ENCODE measurements around the gene GRAMD1B. TPM values are rescaled to one million over a fixed set of nuclear protein-coding genes. Genes with fewer than 3 reads are reported as not detected.

Gene GRAMD1B
- total RNA-seq, 2 donors from 2014 or later: 2.1 to 5.7 TPM

DNA sequence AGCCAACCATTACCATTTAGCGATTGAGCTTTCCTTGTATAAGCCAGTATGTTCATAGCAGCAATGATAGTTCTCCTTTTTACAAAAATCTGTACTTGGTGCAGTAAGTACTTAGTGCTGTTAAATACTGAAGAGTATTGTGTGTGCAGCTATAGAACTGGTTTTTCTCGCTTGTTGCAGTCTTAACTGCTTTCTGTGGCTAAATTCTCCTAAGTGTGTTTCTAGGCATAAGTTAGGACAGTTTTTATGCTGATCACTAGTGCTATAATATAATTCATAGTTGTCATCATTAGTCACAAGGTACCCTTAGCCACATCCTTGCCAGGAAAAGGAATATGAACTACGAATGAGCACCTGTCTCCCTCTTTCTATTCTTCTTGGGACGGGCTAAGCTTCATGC is 107.7 kb downstream of the GRAMD1B start:
- Histone ChIP-seq H3K27me3 (replicated peaks; ENCODE audit: insufficient read depth) (no peaks in the 10 kb centered on the region), H3K4me1 (ENCODE audit: control insufficient read depth in 1 of 2, low read depth in 2 of 2) (no peaks in the 10 kb centered on the region), H3K36me3 (no peaks in the 10 kb centered on the region), H3K9me3 (no peaks in the 10 kb centered on the region), H3K4me3 (no peak overlapping the region), H3K27ac (no peak overlapping the region)
- ATAC-seq (ENCODE audit: insufficient number of reproducible peaks, low FRiP score, low read depth): no peak
- TF ChIP-seq, protein P1, sequence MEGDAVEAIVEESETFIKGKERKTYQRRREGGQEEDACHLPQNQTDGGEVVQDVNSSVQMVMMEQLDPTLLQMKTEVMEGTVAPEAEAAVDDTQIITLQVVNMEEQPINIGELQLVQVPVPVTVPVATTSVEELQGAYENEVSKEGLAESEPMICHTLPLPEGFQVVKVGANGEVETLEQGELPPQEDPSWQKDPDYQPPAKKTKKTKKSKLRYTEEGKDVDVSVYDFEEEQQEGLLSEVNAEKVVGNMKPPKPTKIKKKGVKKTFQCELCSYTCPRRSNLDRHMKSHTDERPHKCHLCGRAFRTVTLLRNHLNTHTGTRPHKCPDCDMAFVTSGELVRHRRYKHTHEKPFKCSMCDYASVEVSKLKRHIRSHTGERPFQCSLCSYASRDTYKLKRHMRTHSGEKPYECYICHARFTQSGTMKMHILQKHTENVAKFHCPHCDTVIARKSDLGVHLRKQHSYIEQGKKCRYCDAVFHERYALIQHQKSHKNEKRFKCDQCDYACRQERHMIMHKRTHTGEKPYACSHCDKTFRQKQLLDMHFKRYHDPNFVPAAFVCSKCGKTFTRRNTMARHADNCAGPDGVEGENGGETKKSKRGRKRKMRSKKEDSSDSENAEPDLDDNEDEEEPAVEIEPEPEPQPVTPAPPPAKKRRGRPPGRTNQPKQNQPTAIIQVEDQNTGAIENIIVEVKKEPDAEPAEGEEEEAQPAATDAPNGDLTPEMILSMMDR (IDR thresholded peaks at IDR 0.05): no peak
- no peak for DNase-seq (ENCODE audit: low spot score)

DNA sequence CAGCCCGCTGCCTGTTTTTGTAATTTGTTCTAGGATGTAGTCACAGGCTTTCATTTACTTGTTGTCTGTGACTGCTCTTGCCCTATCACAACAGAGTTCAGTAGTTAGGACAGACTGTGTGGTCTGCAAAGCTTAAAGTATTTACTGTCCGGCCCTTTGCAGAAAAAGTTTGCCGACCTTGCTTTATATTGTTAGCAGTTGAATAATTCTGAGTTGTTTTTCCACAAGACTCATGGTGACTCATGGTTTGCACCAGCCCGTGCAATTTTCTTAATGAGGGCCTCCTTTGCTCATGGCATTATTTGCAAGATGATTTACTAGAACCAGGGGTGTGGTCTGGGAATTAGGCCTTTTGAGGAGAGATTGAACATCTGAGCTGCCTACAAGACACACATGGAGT is 113.7 kb downstream of the GRAMD1B start:
- DNase-seq (ENCODE audit: low spot score): no peak
- TF ChIP-seq, protein P1 (IDR thresholded peaks at IDR 0.05): no peak
- Histone ChIP-seq H3K27me3 (replicated peaks; ENCODE audit: insufficient read depth) (no peaks in the 10 kb centered on the region), H3K4me3 (no peak overlapping the region), H3K4me1 (ENCODE audit: control insufficient read depth in 1 of 2, low read depth in 2 of 2) (no peaks in the 10 kb centered on the region), H3K36me3 (no peaks in the 10 kb centered on the region), H3K9me3 (no peaks in the 10 kb centered on the region), H3K27ac (no peak overlapping the region)
- ATAC-seq (ENCODE audit: insufficient number of reproducible peaks, low FRiP score, low read depth): no peak

DNA sequence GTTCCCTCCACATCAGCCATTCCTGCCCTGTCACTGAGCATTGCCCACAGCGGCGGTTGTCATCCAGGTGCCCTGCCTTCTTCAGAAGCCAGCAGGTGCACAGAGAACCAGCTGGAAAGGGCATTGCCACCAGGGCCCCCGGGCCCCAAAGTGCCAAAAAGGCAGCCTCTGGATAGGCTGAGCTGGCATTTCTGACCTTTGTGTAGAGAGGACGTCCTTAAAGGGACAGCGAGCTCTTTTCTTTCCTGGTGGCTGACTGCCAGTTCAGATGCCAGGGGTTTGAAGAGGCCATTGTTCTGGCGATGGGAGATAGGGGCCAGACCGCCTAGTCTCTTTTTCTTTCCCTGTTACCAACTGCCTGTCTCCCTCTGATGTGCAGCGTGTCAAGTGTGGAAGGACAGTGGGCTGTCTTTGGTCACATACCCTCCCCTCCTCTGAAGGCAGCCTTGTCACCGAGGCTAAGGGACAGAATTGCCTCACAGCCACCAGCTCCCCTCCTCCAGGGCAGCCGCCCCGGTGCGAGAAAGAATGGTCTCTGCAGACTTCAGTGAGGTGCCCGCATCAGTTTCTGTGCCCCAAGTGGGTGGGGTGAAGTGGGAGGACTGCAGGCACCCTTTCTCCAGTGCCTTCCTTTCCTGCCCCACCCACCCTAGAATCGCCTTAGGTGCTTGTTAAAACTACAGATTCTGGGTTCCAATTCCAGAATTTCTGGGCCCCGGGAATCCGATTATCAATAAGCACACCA is 114.7 kb downstream of the GRAMD1B start:
- H3K4me1 ChIP-seq (ENCODE audit: control insufficient read depth in 1 of 2, low read depth in 2 of 2): no peaks in the 10 kb centered on the region
- no peak for DNase-seq (ENCODE audit: low spot score)
- H3K4me3 ChIP-seq: no peak overlapping the region
- H3K27ac ChIP-seq: no peak overlapping the region
- no peaks in the 10 kb centered on the region for H3K9me3 ChIP-seq
- TF ChIP-seq, protein P1 (IDR thresholded peaks at IDR 0.05): no peak
- no peak for ATAC-seq (ENCODE audit: insufficient number of reproducible peaks, low FRiP score, low read depth)
- no peaks in the 10 kb centered on the region for H3K27me3 ChIP-seq (replicated peaks; ENCODE audit: insufficient read depth)
- H3K36me3 ChIP-seq: no peaks in the 10 kb centered on the region

DNA sequence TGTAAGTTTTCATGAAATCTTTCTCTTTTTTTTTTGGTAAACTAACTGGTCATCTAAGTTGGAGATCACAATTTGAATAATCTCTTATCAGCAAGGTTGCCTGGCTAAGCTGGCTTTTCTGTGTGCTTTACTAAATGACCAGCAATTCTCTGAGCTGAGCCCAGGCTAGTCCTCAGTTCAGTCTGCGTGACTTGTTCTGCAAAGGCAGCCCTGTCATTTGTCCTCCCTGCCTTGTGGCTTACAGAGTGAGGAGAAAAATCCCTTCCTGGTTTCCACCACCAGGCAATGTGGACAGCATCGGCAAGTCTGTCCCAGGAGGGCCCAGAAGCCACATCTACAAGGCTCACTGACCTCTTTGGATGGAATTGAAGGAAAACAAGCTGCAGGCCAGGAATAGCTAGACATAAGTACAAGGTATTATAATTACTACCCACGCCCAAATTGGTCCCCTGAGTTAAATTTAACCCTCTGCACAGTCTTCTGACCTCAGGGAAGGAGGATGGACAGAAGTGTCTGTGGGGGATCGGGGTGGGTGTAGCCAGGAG is 115.7 kb downstream of the GRAMD1B start:
- ATAC-seq (ENCODE audit: insufficient number of reproducible peaks, low FRiP score, low read depth) (no peak), DNase-seq (ENCODE audit: low spot score) (no peak)
- Histone ChIP-seq H3K27me3 (replicated peaks; ENCODE audit: insufficient read depth) (no peaks in the 10 kb centered on the region), H3K36me3 (no peaks in the 10 kb centered on the region), H3K27ac (no peak overlapping the region), H3K9me3 (no peaks in the 10 kb centered on the region), H3K4me3 (no peak overlapping the region), H3K4me1 (ENCODE audit: control insufficient read depth in 1 of 2, low read depth in 2 of 2) (no peaks in the 10 kb centered on the region)
- TF ChIP-seq, protein P1 (IDR thresholded peaks at IDR 0.05): no peak

DNA sequence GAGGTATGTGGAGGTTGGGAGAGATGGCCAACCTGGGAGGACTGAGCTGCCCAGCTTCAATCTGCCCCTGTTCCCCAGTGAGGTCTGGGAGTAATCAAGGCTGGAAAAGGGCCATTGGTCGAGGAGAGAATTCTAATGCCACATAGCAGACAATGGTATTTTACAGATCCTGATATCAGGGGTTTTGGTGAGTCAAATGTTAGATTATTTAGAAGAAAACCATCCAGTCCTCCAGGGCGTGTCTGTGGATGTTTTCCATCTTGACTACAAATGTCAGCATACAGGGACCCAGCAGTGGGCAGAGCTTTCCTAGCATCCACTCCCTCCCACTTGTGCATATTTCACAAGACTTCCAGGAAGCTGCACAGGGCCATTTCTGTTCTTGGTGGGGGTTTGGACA is 116.4 kb downstream of the GRAMD1B start:
- DNase-seq (ENCODE audit: low spot score): no peak

More for the DNA sequence above, 116.4 kb downstream of the GRAMD1B start:
- H3K27me3 ChIP-seq (replicated peaks; ENCODE audit: insufficient read depth): no peaks in the 10 kb centered on the region
- TF ChIP-seq, protein P1 (IDR thresholded peaks at IDR 0.05): no peak
- no peak overlapping the region for H3K27ac ChIP-seq
- H3K36me3 ChIP-seq: no peaks in the 10 kb centered on the region
- H3K4me3 ChIP-seq: no peak overlapping the region
- H3K4me1 ChIP-seq (ENCODE audit: control insufficient read depth in 1 of 2, low read depth in 2 of 2): no peaks in the 10 kb centered on the region
- no peaks in the 10 kb centered on the region for H3K9me3 ChIP-seq
- ATAC-seq (ENCODE audit: insufficient number of reproducible peaks, low FRiP score, low read depth): no peak
